Middle frontal gyrus (tissue), 1 donor: Measurements from ENCODE around the gene PALM2AKAP2.

Experiments used
- DNase-seq: peaks from one replicate; pipeline ENCODE4 v3.0.0-alpha.2; 2015; ENCODE audit warnings: low spot score; ENCODE audit errors: extremely low spot score

Gene PALM2AKAP2

DNA sequence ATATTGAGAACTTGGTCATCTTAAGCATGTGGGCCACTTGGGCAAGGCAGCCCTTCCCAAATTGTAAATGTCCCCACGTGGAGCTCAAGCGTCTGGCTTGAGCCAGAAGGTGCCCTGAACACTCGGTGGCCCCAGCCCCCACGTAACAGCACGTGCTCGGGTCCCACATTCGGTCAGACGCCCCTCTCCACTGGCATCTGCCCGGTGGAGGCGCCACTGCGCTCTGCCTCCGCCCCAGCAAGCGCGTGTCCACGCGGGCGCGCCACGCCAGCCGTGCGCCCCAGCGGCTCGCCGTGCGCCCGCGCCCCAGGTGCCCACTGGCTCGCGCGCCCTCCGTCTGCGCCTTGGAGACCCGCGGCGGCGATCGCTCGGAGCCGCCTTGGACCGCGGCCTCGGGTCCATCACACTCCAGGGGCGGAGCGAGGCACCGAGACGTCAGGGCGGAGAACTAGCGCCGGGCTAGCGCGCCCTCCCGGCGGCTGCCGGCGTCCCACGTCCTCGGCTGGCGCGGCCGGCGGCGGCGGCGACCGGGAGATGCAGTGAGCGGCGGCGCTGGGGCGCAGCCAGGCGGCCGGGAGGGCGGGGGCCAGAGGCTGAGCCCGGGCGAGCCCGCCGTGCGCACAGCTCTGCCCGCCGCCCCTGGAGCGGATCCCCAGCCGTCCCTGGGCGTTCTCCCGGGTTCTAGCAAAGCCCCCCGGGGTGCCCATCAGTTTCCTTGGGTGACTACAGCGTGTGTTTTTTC, at the start of gene PALM2AKAP2:
TSS of gene PALM2AKAP2 (plus strand) at position 488 of the 742 bp plus-strand sequence. CDS start 291 bp downstream, outside the sequence.
- peak; percentile 37 for DNase-seq

DNA sequence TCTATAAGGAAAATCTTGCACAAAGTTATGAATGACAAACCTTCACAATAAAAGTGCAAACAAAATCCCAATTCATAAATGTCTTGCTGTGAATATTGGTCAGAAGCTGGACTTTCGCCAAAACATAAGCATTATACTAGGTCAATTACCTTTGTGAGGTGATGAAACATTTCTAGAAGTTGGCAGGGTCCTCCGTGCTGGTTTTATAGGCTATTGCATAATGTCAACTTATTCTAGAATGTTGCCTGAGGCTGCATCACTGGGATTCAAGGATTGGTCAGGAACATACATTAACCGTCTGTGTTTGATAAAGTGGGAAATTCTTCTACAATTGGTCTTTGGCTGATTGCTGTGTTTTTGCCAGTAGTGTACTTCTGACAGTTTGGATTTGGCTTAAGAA, 49.8 kb upstream of the PALM2AKAP2 start:
- no peak for DNase-seq

DNA sequence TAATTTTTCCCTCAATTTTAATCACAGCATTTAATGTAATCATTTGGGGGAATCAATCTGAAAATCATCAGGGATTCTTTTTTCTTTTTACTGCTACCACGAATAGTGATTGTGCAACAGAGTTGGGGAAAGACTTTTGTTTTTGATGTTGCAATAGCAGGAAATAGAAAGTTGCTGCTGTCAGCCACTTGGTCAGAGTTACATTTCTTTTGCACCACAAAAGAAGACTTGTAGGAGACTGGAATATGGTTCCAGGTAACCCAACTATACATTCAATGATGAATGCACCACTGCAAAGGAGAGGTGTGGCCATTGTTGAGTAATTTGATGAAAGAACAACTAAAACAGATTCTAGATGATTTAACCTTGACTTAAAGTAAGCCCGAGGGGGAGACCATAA, 46.3 kb upstream of the PALM2AKAP2 start:
- DNase-seq: no peak

DNA sequence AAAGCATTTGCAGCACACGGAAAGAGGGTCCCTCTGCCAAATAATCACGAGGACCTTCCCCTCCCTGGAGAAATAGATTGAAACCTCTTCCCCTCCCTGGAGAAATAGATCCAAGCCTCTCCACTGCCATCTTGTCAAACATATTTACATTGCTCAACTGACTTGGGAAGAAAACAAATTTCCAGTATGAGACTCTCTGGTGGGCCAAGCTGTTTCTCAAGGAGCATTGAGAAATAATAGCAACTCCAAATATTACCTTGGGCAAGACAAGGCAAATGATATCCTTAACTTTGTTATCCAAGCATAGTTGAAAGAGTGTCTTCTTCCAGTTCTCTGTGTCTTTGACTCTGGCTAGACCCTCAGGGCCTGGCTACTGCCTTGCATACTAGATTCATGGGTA, 45.2 kb upstream of the PALM2AKAP2 start:
- DNase-seq: no peak

DNA sequence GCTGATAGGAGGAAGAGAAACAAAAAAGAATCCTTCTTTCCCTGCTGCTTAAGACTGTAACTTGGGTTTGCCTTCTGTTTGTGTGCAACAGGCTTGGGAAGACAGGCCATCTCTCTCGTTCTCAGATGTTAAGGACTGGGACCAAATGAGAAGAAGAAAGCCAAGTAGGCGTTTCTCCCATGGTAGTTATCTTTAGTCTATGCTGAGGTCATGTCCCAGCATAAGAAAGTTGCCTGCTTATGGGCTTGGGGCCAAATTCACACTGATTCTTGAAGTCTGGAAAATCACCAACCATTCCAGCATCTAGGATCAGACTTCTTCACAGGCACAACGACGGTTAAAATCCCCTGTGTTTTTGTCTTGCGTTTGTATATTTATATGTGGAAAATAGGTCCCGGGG, 44.2 kb upstream of the PALM2AKAP2 start:
- no peak for DNase-seq

DNA sequence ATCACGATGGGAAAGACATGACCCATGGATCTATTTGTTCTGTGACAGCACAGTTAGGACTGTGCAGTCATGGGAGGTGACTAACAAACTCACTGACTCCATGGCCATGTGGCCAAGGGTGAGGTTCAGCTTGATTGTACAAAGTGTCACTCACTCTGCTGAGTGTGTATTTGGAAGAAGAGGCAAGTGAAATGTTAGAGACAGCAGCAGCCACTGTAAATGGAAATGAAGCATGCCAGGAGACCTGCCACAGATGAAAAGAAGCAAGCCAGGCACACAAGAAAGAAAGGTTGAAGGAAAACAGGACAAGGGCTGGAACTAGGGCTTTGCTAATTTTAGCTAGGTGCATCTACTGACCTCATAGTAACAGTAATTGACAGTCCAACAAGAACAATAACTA, 42.7 kb upstream of the PALM2AKAP2 start:
- DNase-seq: no peak

DNA sequence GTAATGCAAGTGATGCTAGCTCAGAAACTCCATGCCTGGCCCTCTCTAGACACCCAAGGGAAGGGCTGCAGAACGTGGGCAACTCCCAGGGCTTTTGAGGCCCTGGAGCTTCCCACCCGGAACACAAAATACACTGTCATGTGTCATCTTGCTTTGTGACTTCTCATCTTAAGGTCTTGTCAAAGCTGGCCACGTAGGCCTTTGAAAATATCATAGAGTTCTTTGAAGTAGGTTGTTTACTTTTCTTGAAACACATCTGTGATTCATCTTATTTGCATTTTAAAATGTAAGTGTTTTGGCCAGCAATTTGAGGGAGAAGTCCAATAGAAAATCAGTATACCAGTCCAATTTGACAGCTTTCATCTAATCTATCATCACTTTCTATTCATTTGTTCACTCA, 40.2 kb upstream of the PALM2AKAP2 start:
- DNase-seq: no peak

DNA sequence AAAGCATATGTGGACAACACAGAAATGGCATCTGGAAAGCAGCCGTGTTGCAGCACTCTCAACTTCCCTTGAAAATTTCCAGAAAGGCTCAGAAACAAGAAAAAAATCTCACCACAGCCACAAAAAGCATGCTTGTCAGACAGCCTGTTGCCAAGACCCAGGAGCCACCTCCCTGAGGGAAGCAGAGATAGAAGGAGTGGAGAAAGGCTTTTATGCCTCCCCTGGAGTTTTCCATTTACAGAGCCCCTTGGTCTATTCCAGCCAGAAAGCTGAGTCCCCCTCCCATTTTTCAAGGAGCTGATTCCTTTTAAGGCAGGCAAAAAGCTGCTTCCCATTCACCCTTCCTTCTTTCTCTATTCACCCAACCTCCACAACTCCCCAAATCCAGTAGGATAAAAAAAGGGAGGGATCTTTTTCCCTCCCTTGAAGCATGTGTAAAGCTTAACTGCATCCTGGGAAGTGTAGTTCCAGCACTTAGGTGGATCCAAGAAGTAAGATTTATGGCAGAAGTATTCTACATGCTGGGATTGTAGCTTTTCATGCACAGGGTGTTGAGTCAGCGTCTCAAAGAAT, 37.1 kb upstream of the PALM2AKAP2 start:
- no peak for DNase-seq

DNA sequence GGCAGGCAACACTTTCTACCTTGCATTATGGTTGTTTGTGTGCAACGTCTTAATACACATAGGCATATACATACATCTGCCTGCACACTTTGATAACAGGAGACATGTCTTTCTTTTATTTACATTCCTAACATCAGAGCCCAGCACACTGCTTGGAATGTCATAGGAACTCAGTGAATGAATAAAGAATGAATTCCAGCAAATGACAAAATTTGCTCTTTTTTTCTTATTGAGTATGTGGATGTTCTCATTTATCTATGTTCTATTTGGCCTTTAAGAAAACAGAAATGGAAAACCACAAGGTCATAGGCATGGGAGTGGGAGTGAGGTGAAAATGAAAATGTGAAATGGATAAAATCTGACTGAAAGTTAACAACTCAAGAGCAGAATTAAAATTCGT, 36.3 kb upstream of the PALM2AKAP2 start:
- DNase-seq: no peak

DNA sequence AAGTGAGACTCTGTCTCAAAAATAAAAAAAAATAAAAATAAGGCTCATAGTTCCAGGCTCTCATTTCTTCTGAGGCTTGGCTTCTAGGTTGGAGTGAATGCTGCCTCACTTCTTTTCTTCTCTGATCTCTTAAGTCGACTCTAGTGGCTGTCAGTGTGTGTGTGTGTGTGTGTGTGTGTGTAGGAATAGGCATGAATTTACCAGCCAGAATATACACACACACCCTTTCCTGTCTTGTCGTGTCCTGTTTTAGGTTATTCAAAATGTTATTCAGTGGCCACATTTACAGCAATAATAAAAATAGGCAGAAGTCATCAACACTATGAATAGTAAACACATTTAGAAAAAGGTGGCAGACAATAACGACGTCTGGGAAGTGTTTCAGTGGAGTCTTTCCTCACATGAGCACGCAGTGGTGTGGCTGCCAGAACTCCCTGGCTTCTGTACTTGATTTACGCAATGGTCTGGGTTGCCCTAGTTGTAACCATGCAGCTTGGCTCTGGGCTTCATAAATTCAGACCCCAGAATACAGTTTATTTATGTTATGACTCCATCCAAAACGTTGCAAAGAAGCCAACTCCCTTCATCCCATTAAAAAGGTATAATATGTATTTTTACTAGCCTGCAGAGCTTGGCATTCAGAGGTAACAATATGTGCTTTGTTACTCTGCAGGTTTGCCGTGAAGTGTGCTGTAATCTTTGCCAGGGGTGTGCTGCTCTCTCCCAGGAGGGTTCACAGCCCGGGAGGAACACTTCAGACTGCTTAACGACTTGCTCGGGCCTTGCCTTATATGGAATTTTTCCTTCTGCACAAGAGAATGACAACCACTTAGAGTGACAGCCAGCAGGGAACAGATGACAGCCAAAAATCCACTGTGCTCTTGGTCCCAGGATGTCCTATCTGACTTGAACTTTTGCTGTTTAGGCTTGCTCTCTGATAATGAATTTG, 34.4 kb upstream of the PALM2AKAP2 start:
- DNase-seq: no peak

DNA sequence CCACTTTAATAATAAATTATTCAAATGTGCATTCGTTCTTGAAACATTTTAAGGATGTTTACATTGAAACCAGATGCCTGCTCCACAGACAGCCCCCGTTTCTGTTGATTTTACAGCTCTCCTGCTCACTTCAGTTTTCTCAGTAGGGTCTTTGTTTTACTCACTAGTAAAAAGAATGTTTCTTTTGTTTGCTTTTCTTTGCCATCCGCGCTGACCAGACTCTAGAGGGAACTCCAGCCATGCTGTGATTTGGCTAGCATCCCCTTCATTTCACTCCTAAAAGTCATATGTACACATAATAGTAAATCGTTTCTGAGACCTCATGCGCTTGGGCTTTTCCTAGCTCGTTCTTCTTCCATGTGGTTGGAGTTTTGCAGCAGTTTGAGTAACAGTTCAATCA, 28.7 kb upstream of the PALM2AKAP2 start:
- DNase-seq: no peak

DNA sequence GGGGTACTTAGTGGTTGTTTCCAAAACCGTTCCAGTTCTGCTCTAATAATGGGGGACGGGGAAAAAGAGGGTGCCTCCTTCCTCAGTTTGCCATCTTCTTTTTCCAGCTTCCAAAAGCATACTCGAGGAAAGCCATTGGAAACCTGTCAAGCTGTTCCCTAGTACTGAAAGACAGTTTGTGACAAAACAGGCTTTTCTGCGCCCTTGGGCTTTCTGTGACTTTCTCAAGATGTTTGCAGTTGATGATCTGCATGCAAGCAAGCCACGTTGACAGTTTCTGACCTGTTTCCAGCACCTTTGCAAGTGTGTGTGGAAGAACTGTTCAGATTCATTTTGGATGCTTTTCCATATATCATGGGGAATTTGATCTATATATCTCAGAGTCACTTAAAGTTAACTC, 26.7 kb upstream of the PALM2AKAP2 start:
- no peak for DNase-seq

DNA sequence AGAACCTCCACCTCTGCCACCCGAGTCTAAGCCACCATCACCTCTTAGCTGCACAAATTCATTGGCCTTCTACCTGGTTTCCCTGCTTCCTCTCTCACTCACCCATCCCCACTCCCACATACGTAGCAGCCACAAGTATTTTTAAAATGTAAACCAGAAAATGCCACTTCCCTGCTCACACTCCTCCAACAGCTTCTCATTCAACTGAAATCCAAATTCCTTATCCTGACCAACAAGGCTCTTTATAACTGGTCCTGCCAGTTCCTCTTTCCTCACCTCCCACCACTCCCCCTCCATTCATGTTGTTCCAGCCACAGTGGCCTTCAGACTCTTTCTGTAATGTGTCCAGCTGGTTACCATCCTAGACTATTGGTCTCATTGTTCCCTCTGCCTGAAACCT, 25.0 kb upstream of the PALM2AKAP2 start:
- DNase-seq: no peak

DNA sequence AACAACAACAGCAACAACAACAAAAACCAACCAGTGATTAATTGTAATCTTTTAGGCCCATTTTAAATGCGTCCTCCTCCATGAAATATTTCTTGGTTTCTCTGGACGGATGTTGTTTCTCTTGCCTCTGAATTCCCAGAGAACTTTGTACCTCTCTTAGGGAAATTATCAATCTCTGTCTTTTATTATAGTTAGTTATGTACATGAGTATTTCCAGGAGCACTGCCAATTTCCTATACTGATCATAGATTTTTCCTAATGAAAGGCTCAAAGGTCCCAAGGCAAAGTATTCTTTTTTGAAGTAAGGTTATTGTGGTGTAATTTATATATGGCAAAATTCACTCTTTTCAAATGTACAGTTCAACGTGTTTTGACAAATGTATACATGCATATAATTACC, 20.4 kb upstream of the PALM2AKAP2 start:
- DNase-seq: no peak

DNA sequence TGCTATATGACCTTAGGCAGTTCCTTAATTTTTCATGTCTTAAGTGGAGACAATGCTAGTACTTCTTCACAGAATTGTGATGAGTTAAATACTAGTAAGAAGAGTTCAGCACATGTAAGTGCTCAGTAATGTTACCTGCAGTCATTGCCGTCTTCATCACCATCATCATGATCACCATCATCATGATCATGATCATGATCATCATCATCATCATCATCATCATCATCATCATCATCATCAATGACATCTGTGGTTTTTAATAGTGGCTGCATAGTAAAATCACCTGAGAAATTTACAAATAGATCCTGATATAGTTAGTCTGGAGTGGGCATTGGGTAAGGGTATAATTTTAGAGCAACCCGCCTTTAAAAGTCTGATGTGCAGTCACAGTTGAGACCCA, 14.7 kb upstream of the PALM2AKAP2 start:
- DNase-seq: no peak

DNA sequence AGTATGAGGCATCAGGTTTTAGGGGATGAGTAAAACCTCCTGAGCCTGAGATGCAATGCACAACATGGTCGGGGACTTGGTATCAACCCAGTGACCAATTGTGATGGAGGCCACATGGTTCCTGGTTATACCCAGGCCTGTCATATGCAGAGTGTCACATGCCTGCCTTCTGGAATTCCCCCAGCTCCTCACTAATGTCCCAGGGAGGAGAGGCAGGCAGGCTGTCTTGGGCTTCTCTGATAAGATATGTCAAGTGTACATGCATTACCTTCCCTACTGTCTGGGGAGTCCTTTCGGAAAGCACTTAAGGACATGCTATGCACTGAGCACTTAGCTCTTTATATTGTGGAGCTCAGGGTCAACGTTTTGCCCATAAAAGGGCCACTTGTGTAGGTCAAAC, 14.2 kb upstream of the PALM2AKAP2 start:
- DNase-seq: no peak

DNA sequence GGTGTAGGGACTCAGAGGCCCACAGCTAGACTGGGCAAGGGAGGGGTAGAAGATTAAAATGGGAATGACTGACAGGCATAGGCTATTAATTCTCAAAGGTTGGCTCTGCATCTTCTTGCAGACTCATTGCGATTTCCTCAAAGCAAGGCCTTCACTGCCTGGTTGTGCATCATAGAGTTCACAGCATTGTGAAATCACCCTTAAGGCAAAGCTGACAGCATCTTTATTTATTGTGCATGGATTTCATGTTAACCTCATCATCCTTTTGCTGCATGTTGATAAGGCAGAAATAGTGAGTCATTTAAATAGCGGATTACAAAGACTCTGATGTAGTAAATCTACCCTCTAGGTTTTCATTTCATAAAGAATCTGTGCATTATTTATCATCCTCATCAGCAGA, 13.6 kb upstream of the PALM2AKAP2 start:
- no peak for DNase-seq

DNA sequence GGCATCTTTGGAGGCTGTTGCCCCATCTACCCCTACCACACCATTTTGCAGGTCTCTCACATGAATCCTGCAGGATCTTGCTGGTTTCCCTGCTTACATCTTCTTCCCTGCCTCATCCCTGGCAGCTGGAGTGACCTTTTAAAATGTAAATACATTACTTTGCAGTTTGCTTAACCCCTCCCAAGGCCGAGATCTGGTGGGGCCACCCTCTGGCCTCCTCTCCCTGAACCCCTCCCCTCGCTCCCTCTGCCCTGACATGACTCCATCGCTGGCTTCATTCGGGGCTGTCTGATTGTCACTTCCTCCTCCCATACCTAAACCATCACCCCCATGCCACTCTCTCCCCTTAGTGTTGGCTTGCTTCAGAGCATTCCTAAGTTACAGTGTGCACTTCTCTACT, 12.6 kb upstream of the PALM2AKAP2 start:
- DNase-seq: no peak

DNA sequence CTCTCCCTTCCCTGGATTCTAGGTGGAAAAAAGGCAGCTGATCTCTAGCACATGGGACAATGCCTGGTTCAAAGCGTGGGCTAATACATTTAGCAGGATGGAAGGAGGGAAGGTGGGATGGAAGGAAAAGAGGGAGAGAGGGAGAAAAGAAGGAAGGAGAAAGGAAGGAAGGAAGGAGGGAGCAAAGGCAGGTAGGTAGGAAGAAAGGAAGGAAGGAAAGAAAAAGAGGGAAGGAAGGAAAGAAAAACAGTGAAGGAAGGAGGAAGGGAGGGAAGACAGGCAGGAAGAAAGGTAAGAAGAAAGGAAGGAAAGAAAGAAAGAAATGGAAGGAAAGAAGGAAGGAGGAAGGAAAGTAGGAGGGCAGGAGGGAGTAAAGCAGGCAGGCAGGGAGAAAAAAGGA, 12.2 kb upstream of the PALM2AKAP2 start:
- DNase-seq: no peak

DNA sequence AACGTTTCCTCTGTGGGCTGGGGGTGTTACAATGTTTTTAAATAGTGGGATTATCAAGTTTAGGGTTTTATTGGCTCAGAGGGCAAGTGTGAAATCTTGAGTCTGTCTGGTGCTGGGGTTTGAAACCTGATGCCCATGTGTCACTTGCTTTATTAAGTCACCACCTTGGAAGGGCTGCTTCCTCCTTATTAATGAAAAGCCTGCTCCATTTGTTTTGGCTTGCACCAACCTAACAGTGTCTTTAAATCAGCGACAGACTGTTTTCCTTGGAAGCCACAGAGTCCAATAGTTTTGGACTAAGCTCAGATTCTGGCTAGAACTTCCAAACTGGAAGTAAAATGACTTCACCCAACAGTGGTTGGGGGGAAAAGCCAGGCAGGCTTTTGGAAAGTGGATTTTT, 10.7 kb upstream of the PALM2AKAP2 start:
- DNase-seq: no peak

DNA sequence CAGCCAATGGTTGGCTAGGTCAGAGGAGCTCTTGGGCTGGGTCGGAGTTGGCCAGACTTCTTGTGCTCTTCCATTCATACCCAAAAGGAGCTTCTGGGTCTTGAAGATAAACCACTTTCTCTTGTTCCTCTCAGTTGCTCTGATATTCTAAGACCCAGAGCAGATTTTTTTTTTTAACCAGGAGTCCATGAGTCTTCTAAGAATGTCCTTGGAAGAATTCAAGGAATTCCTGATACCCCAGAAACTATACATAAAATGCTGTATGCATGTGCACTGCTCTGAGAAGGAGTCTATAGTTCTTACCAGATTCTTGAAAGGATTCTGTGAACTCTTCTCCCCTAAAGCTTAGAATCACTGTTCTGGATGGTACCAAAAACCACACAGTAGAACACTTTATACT, 9.9 kb upstream of the PALM2AKAP2 start:
- DNase-seq: no peak

DNA sequence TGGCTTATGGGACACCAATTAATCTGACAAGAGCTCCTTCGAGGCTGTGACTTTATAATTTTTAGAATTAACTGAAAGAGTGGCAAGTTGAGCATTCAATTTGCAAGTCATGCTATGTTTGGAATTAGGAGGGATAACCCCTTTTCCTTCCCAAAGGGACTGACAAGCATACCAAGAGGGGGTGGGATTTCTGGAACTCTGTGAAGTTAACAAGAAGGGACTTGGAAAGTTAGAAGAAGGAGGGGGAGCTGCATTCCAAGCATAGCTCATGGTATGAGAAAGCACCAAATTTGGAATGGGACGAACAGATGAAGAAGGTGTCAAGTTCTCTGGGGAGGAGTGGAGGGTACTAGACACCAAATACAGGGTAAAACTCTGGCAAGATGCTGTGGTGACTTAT, 8.9 kb upstream of the PALM2AKAP2 start:
- DNase-seq: no peak
